HG03575 (cell line): ENCODE results near the gene SYTL1.

Experiments
- ATAC-seq: cut with Tn5 transposase; IDR thresholded peaks from one replicate; pipeline ENCODE4 v1.9.1; 2021; ENCODE audit not compliant: unreplicated experiment, insufficient number of reproducible peaks, low FRiP score; ENCODE audit errors: extremely low read depth

The SYTL1 gene

DNA sequence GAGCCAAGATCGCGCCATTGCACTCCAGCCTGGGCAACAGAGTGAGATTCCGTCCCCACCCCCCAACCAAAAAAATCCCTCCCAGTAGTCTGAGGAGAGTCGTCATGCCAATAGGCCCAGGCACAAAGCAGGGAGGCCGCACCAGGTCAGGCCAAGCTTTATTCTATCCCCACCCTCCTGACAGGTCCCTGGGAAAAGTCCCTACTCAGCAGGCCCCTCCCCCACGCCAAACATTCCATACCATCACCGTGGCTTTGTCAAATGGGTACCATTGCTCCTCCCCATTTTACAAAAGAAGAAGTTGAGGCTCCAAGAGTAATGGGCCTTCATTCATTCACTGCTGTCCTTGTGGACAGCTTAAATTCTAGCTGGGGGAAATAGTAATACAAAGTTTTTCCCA lies 55.9 kb downstream of the SYTL1 start:
- no peak for ATAC-seq

DNA sequence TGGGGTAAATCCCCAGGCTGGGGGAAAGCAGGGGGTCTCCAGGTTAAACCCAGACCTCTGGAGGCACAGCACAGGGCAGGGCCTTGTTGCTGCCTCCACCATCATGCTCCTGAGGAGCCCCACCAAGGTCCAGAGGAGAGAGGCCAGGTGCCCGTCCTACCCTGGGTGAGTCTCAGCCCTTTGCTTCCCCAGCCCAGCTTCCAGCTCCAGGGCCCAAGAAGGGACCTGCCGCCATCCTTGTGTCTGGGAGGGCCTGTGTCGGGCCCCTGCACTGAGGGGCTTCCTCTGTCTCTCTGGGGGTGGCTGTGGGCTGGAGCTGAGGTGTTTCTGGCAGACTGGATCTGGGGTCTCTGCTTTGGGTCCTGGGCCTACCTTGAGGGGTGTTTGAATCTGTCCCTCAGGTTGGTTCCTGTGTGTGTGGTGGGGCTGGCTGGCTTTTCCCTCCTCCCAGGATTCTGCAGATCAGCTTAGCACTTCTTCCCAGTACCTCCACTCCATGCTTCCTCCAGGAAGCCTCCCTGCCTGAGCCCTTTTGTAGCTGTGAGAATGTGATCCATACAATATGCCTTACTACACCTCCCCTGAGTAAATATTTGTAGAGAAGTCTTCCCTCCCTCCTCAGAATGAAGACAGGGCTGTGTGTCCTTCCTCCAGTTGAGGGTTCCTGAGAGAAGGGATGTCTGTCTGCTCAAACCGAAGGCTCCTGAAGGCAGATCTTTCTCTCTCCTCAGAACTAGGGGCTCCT lies 56.8 kb downstream of the SYTL1 start:
- no peak for ATAC-seq

DNA sequence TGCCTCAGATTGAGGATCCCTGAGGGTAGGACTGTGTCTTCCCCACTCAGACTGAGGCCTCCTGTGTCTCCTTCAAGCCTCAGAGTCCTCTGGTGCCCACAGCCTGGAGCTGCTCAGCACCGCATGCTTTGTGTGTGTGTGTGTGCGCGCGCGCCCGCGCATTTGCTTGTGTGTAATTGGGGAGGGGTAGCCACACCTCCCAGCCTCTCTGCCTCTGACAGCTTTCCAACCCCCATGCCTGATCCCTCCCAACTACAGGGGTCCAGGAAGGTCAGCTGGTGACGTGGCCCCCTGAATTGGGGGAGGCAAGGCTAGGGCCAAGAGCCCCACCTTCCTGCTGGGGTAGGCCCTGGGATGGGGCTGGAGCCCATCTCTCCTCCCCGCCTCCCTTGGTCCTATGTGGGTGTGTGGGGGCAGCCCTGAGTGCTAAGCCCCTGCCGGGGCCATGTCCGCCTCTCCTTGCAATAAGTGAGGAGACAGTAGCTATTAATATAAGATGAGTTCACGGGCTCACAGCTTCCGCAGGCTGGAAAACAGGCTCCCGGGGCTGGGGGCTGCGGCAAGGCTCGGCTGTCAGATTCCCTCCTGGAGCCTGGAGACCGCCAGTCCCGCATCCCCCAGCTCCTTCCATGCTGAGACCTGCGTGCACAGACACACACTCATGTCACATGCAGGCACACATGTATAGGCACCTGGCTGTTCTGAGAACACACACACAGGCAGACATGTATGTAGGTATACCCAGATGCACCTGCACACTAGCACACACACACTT lies 57.6 kb downstream of the SYTL1 start:
- ATAC-seq = no peak

DNA sequence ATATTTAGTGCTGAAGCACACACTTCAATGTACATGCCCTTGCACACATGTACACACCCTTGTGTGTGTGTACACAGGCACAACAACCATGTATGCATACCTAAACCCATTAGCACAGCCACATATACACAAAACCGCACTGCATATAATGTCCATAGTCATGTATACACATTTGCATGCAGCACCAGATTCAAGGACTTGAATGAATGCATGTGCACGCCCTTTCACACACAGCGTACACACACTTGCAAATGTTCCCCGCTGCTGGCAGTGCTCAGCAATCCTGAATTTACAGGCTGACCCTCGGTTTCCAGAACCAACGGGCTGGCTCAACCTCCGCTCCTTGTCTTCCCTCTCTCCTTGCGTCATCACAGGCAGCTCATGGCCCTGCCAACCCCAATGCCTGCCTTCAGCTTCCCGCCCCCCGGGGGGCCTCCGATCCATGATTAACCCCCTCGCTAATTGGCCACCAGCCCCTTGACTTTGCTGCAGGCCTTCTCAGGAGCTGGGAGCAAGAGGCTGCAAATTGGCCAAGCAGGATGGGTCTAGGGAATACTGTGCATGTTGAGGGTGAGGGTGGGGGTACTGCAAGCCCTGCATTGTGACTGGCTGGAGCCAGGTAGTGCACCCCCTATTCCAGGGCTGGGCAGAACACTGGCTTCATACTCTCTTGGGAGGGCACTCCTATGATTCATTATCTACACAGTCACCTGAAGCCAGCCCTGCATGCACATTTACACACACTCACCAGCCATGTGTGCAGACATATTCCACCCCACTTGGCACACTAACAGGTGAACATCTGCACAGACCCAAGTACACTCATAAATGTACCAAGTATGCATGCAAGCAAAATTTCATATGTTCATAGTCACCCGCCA lies 58.5 kb downstream of the SYTL1 start:
- ATAC-seq = no peak

DNA sequence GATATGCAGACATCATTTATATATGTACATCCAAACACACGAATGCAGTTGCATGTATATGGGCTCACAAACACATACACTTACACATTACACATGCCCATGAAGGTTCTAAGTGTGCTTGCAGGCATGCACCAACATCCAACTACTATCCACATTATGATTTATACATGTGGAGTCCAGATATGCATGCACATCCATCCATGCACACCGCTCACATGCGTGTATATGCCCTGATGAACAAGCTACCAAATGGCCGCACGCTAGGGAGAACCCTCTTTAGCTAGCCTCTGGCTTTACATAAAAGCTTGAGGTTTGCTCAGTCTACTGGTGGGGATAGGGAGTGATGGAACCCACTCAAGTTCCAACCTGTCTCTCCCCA lies 59.1 kb downstream of the SYTL1 start:
- no peak for ATAC-seq

DNA sequence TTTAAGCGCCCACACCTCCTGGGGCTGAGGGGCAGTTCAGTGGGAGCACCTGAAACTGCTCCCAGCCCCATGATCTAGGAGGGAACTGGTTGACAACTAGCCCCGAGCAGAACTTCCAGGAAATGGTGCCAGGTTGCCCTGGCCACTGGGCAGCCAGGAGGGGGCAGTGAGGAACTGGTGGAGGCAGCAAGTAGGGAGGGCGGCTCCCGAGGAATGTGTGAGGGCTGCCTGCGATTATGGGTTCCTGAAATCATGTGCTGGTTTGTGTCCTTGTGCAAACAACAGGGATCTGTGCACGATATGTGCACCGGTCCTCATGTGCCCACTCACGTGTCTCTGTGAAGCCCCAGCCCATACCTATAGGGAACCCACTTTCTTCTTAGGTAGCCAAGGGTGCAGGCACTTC lies 60.5 kb downstream of the SYTL1 start:
- ATAC-seq = no peak

DNA sequence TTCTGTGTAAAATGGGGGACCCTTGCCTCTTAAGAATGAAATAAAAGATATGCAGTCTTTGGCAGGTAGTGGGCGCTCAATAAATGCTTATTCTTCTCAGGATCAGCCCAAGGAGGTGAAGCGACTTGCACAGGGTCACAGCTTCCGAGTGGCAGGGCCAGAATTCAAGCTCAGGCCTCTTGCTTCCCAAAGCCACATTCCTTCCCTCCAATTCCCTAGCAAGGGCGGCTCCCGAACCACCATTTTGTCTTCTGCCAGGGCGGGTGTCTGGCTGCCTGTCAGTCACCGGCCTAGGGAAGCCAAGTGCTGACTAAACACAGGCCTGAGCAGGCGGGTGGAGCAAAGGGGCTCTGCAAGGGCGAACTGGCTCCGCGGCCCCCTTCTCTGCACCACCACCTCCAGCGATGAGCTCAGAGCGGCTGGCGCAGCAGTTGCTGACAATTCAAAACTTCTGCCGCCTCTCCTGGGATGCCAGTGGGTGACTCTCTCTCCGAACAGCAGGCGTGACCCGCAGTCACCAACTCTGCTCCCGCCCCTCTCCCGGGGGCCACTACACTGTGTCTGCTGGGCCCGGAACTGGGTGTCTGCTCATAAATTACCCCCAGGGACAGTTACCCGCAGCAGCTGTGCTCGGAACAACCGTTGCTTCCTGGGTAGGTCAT lies 61.4 kb downstream of the SYTL1 start:
- no peak for ATAC-seq
